WTC11 (cell line): ENCODE measurements around the gene SEMA5B. TPM values are rescaled to one million over a fixed set of nuclear protein-coding genes. Genes with fewer than 3 reads are reported as not detected.

Experiments
- ATAC-seq: fragments of 200-7000 bp; cut with Tn5 transposase; 2 replicates; pipeline ENCODE4 v1.10.0; 2021; ENCODE audit warnings: mild to moderate bottlenecking, moderate library complexity
- CTCF ChIA-PET: fragments of 300-600 bp; sonication (Branson Sonifier 250); formaldehyde crosslinking; loops from one replicate; lab custom pipeline; 2021; ENCODE audit warnings: antibody characterized with exemption; lab: Charles Lee
- POLR2A ChIA-PET: fragments of 350-600 bp; sonication (Branson Sonifier 250); formaldehyde crosslinking; loops from one replicate; lab custom pipeline; 2021; ENCODE audit warnings: antibody characterized with exemption; lab: Charles Lee
- DNase-seq: peaks from one replicate; pipeline ENCODE4 v3.0.0; 2021; ENCODE audit warnings: low spot score
- H3K27ac Mint-ChIP-seq: 2 replicates; pipeline ENCODE4 v1.8.0; 2021; ENCODE audit warnings: mixed read lengths
- H3K27me3 Mint-ChIP-seq: 2 replicates; pipeline ENCODE4 v1.8.0; 2021; ENCODE audit warnings: low read depth, mild to moderate bottlenecking, moderate library complexity, mixed read lengths
- H3K36me3 Mint-ChIP-seq: 2 replicates; pipeline ENCODE4 v1.8.0; 2021; ENCODE audit warnings: mixed read lengths
- H3K4me1 Mint-ChIP-seq: 2 replicates; pipeline ENCODE4 v1.8.0; 2022; ENCODE audit warnings: mixed read lengths
- H3K4me3 Mint-ChIP-seq: 2 replicates; pipeline ENCODE4 v1.8.0; 2021; ENCODE audit warnings: mild to moderate bottlenecking, moderate library complexity, mixed read lengths
- H3K9me3 Mint-ChIP-seq: 2 replicates; pipeline ENCODE4 v1.8.0; 2021; ENCODE audit warnings: mixed read lengths
- AR ChIP-seq: fragments of 250-450 bp; sonication (Bioruptor Pico); IDR thresholded peaks from 2 replicates; pipeline ENCODE4 v1.9.0; 2021; ENCODE audit warnings: mild to moderate bottlenecking
- ATF6 ChIP-seq: sonication (generic); formaldehyde crosslinking; IDR thresholded peaks from 2 replicates; pipeline ENCODE4 v1.8.1; 2023; ENCODE audit warnings: mild to moderate bottlenecking, missing genetic modification reagents
- CREB1 ChIP-seq: sonication (generic); formaldehyde crosslinking; IDR thresholded peaks from 2 replicates; pipeline ENCODE4 v1.8.0; 2023; ENCODE audit warnings: mild to moderate bottlenecking, missing genetic modification reagents
- CTCF ChIP-seq: fragments of 200-600 bp; IDR thresholded peaks from 2 replicates; pipeline ENCODE4 v1.8.0; 2022; ENCODE audit warnings: antibody characterized with exemption
- FOXJ3 ChIP-seq: sonication (generic); formaldehyde crosslinking; IDR thresholded peaks from 2 replicates; pipeline ENCODE4 v1.9.0; 2021; ENCODE audit warnings: missing genetic modification reagents, mild to moderate bottlenecking, borderline replicate concordance
- FOXP4 ChIP-seq: sonication (generic); formaldehyde crosslinking; IDR thresholded peaks from 2 replicates; pipeline ENCODE4 v1.8.0; 2022; ENCODE audit warnings: mild to moderate bottlenecking, missing genetic modification reagents
- GRHL2 ChIP-seq: fragments of 250-450 bp; sonication (Bioruptor Pico); IDR thresholded peaks from 2 replicates; pipeline ENCODE4 v1.8.0; 2022; ENCODE audit warnings: mild to moderate bottlenecking, moderate library complexity; ENCODE audit not compliant: insufficient replicate concordance, severe bottlenecking
- KAT7 ChIP-seq: sonication (generic); formaldehyde crosslinking; IDR thresholded peaks from 2 replicates; pipeline ENCODE4 v1.8.1; 2023; ENCODE audit warnings: missing genetic modification reagents, mild to moderate bottlenecking, borderline replicate concordance
- MAX ChIP-seq: sonication (generic); formaldehyde crosslinking; IDR thresholded peaks from 2 replicates; pipeline ENCODE4 v1.8.0; 2022; ENCODE audit warnings: mild to moderate bottlenecking, missing genetic modification reagents
- MYBL2 ChIP-seq: sonication (generic); formaldehyde crosslinking; IDR thresholded peaks from 2 replicates; pipeline ENCODE4 v1.8.1; 2023; ENCODE audit warnings: mild to moderate bottlenecking, moderate library complexity, missing genetic modification reagents
- NFE2L1 ChIP-seq: sonication (generic); formaldehyde crosslinking; IDR thresholded peaks from 2 replicates; pipeline ENCODE4 v1.8.1; 2023; ENCODE audit warnings: missing genetic modification reagents
- NR1H2 ChIP-seq: sonication (generic); formaldehyde crosslinking; IDR thresholded peaks from 2 replicates; pipeline ENCODE4 v1.9.0; 2021; ENCODE audit warnings: mild to moderate bottlenecking, moderate library complexity, missing genetic modification reagents
- OVOL2 ChIP-seq: fragments of 250-450 bp; sonication (Bioruptor Pico); IDR thresholded peaks from 2 replicates; pipeline ENCODE4 v1.9.0; 2021; ENCODE audit warnings: mild to moderate bottlenecking, borderline replicate concordance
- SMAD4 ChIP-seq: sonication (generic); formaldehyde crosslinking; IDR thresholded peaks from 2 replicates; pipeline ENCODE4 v1.8.0; 2022; ENCODE audit warnings: mild to moderate bottlenecking, missing genetic modification reagents
- ZBTB43 ChIP-seq: sonication (generic); formaldehyde crosslinking; IDR thresholded peaks from 2 replicates; pipeline ENCODE4 v1.8.1; 2023; ENCODE audit warnings: mild to moderate bottlenecking, missing genetic modification reagents
- ZNF219 ChIP-seq: sonication (generic); formaldehyde crosslinking; IDR thresholded peaks from 2 replicates; pipeline ENCODE4 v1.8.0; 2023; ENCODE audit warnings: missing genetic modification reagents, mild to moderate bottlenecking, borderline replicate concordance
- ZSCAN18 ChIP-seq: fragments of 250-450 bp; sonication (Bioruptor Pico); IDR thresholded peaks from 2 replicates; pipeline ENCODE4 v2.1.2; 2022; ENCODE audit warnings: mild to moderate bottlenecking, moderate library complexity
- total RNA-seq: library from RNA; stranded (reverse); gene quantifications from 3 replicates; pipeline ENCODE4 v1.2.3, GENCODE V29; 2021

SEMA5B gene
- total RNA-seq, 1 experiment from 2014 or later: 20.7 TPM

- TF ChIP-seq AR (no peak), GRHL2 (CRISPR knock-in tag) (no peak), MAX (CRISPR knock-in tag) (no peak)
Measured at GRCh38 chr3:122989856-122990575, 37.5 kb downstream of the SEMA5B start (continued).

- no peak for ATAC-seq
- Mint-ChIP-seq H3K36me3 (no peaks in the 10 kb centered on the region), H3K4me1 (peaks cover 73% of the 10 kb centered on the region), H3K27me3 (no peaks in the 10 kb centered on the region), H3K9me3 (no peaks in the 10 kb centered on the region), H3K27ac (no peak overlapping the region; the same call in 1 of the 2 replicates), H3K4me3 (no peak overlapping the region)
- TF ChIP-seq ZBTB43: no peak
- TF ChIP-seq OVOL2 (CRISPR knock-in tag): no peak
- no peak for TF ChIP-seq ZSCAN18
- no peak for TF ChIP-seq ATF6
- no peak for TF ChIP-seq FOXP4 (CRISPR knock-in tag)
- no peak for TF ChIP-seq NFE2L1 (CRISPR knock-in tag)
- no peak for TF ChIP-seq CREB1
- TF ChIP-seq KAT7 (CRISPR knock-in tag): no peak
- no peak for TF ChIP-seq CTCF
- TF ChIP-seq SMAD4: no peak
- no peak for TF ChIP-seq FOXJ3 (CRISPR knock-in tag)
- TF ChIP-seq MYBL2 (CRISPR knock-in tag): no peak
- no peak for TF ChIP-seq NR1H2 (CRISPR knock-in tag)
- no peak for TF ChIP-seq ZNF219 (CRISPR knock-in tag)
- no peak for DNase-seq
- POLR2A ChIA-PET: no interaction called here
- CTCF ChIA-PET: interaction anchor here (2.5 kb wide), 1 partner anchor 40 kb away, joined by 7 read pairs; no protein-coding TSS in a partner anchor
Measured at GRCh38 chr3:122988508-122988907, 39.1 kb downstream of the SEMA5B start.
